HG03095 (cell line): ENCODE measurements around the gene GIPC2.

ENCODE experiments used
- ATAC-seq: cut with Tn5 transposase; IDR thresholded peaks from one replicate; pipeline ENCODE4 v1.9.1; 2021; ENCODE audit warnings: moderate library complexity; ENCODE audit not compliant: unreplicated experiment

The GIPC2 gene

DNA sequence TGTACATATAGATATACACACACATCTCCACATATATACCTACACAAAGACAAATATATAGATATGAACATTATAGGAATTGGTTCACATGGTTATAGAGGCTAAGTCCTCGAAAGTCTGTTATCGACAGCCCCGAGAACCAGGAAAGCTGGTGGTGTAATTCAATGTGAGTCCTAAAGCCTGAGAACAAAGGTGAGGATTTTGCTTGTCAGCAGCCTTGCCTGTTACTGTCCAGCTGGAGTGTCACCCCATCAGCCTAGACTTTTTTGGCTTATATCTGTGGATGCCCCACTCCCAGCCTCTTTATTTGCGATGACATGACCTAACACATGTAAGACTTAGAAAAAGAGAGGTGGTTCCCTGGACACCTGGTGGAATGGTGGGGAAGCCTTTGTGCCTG lies 97.0 kb downstream of the GIPC2 start:
- ATAC-seq: peak; percentile 13

DNA sequence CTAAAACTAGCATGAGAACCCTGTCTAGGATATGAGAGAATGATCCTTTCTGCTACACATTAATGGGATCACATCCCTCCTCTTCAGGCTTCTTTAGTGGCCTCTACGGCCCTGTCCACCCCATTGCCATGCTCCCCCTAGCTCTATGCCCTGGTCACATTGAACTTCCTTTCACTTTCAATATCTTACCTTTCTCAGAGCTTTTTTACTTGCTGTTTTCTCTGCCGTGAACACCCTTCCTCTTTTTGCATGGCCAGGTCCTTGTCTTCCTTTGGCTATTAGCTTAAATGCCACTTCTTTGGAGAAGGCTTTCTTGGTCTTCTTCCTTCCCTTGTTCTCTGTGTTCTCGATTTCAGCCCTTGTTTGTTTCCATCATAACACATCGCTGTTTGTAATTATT lies 97.4 kb downstream of the GIPC2 start:
- peak; percentile 80 for ATAC-seq

DNA sequence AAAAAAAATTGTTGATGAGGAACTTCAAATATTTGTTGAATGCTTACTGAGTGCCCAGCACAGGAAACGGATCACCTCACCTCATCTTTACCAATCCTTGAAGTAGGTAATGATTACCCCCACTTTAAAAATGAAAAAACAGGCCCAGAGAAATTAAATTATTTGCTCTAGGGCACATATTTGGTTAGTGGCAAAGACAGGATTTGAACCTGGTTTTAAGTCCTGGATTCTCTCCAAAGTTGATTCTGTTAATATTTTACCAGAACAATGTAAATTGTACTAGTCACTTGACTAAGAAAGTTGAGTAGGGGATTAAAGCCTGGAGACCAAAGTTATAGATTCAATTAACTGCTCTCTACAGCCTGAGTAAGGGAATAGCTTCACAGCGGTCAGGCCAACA lies 97.9 kb downstream of the GIPC2 start:
- no peak for ATAC-seq

DNA sequence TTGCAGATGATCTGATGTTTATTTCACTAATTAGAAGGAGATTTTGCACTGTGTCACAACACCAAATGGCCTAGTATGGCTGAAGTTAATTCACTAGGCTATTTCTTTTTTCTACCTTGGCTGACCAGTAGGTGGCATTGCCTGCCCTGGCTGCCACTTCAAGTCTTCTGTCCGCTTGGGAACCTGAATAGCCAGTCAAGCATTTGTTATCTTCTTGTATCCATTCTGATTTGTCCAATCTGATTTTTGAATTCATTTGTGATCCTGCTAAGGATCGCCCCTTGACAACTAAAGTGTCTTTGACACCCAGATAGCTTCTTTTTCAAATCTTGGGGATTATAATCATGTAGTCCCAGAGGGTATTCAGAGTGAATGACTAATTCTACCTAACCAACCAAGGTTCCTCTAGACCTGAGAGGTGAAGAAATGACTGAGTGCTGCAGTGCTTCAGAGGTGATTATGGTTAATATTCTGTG lies 99.4 kb downstream of the GIPC2 start:
- peak; percentile 69 for ATAC-seq

DNA sequence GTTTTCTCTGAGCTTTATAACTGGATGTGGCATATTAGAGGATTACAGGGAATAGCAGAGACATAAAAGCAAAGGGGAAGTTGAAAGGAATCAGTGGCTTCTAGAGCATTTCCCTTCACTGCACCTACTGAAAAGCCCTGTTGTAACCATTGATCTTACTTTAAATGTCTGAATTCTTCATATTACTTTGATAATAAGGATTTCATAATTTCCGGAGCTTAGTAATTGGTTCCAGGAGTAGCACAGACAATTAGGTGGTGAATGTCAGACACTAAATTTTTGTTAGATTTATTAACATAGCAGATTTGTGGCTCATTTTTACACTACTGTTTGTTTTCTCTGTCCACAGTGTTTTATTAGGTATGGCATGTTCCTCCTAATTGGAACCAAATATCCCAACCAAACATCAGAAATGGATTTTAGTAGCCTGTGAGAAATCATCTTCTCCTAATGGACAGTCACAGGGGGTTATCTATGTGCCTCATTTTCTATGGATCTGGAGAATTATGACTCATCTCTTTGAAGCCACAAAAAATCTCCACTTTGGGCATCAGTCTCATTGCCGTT lies 100.5 kb downstream of the GIPC2 start:
- ATAC-seq: no peak

DNA sequence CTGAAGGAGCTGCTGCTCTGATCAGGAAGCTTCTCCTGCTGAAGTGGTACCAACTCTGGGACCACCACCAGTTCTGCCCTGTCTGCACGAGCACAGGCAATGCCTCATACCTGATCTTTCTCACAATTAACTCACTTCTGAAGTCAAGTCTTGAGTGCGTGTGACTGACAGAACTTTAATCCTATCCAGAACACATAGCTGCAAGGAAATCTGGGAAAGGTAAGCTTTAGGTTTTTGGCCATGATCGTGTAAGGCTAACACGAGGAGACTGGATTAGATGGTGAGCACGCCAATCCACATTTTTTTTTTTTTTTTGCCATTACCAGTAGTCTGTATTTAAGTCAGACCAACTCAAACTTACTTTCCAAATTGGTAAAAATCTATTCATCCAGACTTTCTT lies 101.3 kb downstream of the GIPC2 start:
- ATAC-seq: no peak

- ATAC-seq: no peak
These were observed 107.4 kb downstream of the GIPC2 start for GRCh38 chr1:78153092-78153736.

GRCh38 chr1:78155121-78155520 lies 109.4 kb downstream of the GIPC2 start:
- ATAC-seq: no peak

DNA sequence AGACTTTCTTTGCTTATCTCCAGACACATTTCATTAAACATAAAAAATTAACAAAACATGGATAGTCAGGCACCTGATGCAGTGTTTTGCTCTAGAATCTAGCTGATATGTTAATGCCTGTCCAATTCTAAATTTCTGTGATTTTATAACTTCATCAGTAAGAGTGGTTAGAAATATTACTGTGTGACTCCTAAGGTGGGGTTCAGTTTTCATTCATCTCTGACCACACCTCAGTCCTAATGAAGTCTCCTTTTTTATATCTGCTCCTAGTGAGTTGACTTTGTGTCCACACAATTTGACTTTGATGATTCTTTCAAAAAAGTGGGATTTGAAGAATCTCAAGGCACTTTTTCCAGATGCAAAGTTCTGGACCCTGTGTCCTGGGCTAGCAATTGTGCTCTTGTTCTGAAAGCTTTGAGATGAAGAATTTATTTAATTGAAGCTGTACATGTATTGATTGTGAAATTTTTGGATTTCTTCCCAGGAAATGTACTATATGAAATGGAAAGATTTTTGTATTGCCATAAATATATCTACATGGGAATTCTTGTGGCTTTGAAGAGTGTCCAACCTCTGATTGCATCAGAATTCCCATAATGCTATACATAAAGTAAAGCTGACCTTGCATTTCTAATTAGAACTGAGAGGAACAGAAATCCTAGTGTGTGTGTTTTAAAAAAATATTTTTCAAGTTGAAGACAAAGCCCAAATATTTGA lies 111.2 kb downstream of the GIPC2 start:
- ATAC-seq: no peak

DNA sequence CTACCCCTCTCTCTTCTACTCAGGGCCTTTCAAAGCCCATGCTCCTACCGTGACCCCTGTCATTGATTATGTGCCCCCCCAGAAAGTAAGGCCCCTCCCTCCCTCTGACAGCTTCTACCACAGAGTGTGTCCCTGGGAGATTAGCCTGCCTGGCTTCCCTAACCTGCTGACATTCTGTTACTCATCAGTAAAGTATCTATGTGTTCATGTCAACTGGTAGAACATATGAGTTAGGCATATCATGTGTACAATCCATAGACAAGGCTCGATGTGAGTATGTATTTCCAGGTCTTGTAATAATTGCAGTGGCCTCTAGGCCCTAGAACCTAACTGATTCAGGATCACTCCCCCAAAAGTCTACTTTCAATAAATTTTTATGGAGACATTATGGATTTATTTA lies 120.0 kb downstream of the GIPC2 start:
- no peak for ATAC-seq

DNA sequence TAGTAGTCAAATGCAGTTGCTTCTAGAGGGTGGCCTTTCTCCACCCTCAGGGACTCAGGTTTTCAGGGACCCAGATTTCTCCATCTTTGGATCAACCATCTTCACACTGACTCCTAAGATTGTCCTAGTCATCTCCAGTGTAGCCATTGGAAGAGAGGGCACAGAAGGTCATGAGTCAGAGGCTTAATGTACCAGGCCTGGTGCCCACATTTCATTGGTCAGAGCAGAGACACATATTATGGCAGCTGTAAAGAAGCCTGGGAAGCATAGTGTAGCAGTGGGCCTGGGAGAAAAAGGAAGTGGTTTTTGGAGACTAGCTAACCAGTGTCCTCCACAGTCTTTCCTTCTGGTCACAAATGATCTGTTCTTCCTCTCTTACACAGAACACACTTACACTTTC lies 122.5 kb downstream of the GIPC2 start:
- ATAC-seq: no peak

DNA sequence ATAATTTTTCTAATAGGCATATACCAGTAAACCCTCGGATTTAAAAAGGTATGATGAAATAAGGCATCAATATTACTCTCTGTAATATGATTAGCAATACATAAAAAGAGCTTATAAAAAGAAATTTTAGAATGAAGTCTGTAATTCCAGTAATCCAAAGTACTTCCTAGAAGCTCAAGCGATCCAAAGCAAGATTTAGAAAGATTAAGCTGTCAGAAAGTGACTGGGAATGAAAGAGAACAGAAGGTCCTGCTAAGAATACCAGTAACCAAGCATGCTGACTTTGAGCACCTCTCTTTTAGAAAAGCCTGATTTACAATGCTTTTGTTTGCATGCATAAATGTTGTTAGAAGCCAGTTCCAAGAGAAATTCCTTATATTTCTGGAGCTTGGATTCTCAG lies 125.1 kb downstream of the GIPC2 start:
- no peak for ATAC-seq

DNA sequence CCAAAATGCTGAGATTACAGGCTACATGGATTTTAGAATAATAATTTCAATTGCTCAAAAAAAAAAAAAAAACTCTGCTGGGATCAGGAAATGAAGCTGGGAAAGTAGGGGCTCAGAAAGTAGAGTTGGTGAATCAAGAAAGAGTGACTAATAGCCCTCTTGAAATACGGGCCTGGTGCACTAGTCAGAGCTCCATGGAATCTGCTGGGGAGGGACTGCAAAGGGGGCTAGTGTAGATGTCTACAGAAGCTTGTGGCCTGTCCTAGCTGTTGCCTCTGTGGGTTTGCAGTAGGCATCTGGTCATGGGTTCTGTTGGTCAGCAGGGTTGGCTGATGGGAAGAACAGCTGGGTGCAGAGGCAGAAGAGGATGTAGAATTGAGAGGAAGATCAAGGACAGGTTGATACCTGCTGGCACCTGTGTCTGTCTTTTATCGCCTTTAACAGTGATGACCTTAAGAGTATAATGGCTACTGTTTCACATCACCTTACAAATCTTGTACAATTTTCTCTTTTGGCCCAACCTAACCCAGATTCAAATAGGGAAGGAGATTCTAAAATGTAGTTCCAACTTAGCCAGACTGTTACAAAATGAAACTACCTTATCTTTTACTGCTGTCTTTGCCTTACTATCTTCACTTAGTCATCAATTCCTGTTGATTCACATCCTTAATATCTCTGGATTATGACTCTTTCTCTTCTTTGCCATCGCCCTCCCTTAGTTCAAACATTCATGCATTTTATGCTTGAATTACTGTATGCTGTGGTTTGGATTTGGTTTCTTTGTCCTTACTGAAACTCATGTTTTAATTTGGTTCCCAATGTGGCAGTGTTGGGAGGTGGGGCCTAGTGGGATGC lies 126.2 kb downstream of the GIPC2 start:
- ATAC-seq: no peak

GRCh38 chr1:78176448-78176847 lies 130.7 kb downstream of the GIPC2 start:
- no peak for ATAC-seq

- no peak for ATAC-seq
These were observed 132.0 kb downstream of the GIPC2 start for GRCh38 chr1:78177708-78178270.

DNA sequence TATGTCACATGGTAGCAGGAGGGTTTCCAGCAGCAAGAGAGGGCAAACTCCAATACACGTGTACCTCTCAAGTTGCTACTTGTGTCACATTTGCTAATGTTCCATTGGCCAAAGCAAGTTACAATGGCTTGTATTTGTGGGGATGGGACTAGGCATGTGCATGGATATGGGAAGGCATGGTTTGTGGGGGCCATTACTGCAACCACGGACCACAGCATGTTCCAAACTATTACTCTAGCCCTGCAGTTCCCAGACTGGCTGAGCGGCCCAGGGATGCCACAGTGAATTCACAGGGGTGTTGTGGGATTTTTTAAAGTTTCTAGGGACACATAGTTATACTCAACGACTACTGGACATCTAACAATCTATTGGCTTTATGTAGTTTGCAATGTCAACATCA lies 133.1 kb downstream of the GIPC2 start:
- ATAC-seq: no peak

- no peak for ATAC-seq
These were observed 138.8 kb downstream of the GIPC2 start for GRCh38 chr1:78184460-78185072.
